ENCODE measurements around the gene CLDN12.

DNA sequence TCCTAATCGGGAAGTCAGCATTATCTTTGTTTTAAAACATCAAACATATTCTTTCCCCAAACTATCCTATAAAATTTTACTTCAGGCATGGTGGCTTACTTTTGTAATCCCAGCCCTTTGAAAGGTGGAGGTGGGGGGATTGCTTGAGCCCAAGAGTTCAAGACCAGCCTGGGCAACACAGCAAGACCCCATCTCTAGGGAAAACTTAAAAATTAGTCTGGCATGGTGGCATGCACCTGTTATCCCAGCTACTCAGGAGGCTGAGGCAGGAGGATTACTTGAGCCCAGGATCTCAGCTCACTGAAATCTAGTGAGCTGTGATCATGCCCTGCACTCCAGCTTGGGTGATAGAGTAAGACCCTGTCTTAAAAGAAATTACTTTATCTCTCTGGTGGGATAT is 4.9 kb downstream of the CLDN12 start:
- TF ChIP-seq, protein P1, sequence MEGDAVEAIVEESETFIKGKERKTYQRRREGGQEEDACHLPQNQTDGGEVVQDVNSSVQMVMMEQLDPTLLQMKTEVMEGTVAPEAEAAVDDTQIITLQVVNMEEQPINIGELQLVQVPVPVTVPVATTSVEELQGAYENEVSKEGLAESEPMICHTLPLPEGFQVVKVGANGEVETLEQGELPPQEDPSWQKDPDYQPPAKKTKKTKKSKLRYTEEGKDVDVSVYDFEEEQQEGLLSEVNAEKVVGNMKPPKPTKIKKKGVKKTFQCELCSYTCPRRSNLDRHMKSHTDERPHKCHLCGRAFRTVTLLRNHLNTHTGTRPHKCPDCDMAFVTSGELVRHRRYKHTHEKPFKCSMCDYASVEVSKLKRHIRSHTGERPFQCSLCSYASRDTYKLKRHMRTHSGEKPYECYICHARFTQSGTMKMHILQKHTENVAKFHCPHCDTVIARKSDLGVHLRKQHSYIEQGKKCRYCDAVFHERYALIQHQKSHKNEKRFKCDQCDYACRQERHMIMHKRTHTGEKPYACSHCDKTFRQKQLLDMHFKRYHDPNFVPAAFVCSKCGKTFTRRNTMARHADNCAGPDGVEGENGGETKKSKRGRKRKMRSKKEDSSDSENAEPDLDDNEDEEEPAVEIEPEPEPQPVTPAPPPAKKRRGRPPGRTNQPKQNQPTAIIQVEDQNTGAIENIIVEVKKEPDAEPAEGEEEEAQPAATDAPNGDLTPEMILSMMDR (IDR thresholded peaks at IDR 0.05; ENCODE audit: borderline replicate concordance, extremely low read depth, low read length, poor library complexity, severe bottlenecking) = no peak
- no peak for TF ChIP-seq EZH2 (IDR thresholded peaks at IDR 0.05; ENCODE audit: borderline replicate concordance, low read depth, low read length, severe bottlenecking)

All from DND-41 (cell line).